B cell (primary cell): ENCODE results near the gene KCNA1.

Experiments used
- EZH2 ChIP-seq: IDR thresholded peaks from 2 replicates; pipeline ENCODE4 v1.6.1; 2012; ENCODE audit warnings: borderline replicate concordance, low read depth, mild to moderate bottlenecking, moderate library complexity, low read length; ENCODE audit not compliant: insufficient read depth, poor library complexity, severe bottlenecking
- TF ChIP-seq, protein P1 (sequence below): fragments of 200-600 bp; IDR thresholded peaks from one replicate; pipeline ENCODE4 v1.8.0; 2022; ENCODE audit warnings: antibody characterized with exemption, mild to moderate bottlenecking

- TF ChIP-seq, protein P1, sequence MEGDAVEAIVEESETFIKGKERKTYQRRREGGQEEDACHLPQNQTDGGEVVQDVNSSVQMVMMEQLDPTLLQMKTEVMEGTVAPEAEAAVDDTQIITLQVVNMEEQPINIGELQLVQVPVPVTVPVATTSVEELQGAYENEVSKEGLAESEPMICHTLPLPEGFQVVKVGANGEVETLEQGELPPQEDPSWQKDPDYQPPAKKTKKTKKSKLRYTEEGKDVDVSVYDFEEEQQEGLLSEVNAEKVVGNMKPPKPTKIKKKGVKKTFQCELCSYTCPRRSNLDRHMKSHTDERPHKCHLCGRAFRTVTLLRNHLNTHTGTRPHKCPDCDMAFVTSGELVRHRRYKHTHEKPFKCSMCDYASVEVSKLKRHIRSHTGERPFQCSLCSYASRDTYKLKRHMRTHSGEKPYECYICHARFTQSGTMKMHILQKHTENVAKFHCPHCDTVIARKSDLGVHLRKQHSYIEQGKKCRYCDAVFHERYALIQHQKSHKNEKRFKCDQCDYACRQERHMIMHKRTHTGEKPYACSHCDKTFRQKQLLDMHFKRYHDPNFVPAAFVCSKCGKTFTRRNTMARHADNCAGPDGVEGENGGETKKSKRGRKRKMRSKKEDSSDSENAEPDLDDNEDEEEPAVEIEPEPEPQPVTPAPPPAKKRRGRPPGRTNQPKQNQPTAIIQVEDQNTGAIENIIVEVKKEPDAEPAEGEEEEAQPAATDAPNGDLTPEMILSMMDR = no peak
- TF ChIP-seq EZH2 = no peak
These were observed 35.8 kb upstream of the KCNA1 start for GRCh38 chr12:4873947-4874346.
